ENCODE data around the gene MOB3B.

The MOB3B gene

GRCh38 chr9:27329291-27329690 is 200.3 kb downstream of the MOB3B start:
- no peak for DNase-seq

- no peak for DNase-seq
These were observed 201.1 kb downstream of the MOB3B start for GRCh38 chr9:27328483-27328882.

- DNase-seq: no peak
These were observed 218.4 kb downstream of the MOB3B start for GRCh38 chr9:27311184-27311583.

GRCh38 chr9:27310582-27310981 is 219.0 kb downstream of the MOB3B start:
- no peak for DNase-seq

GRCh38 chr9:27308691-27309390 is 220.8 kb downstream of the MOB3B start:
- no peak for DNase-seq

- DNase-seq: no peak
These were observed 225.1 kb downstream of the MOB3B start for GRCh38 chr9:27304521-27304920.

- DNase-seq: no peak
These were observed 226.4 kb downstream of the MOB3B start for GRCh38 chr9:27303219-27303618.

- DNase-seq: no peak
These were observed 232.6 kb downstream of the MOB3B start, which contains the start of gene EQTN for GRCh38 chr9:27297050-27297449. TSS of gene EQTN (minus strand) at chr9:27297150. CDS start at chr9:27297055, 95 bp downstream.

- DNase-seq: no peak
These were observed 235.6 kb downstream of the MOB3B start for GRCh38 chr9:27293996-27294395.

GRCh38 chr9:27292659-27293405 is 236.8 kb downstream of the MOB3B start:
- no peak for DNase-seq

GRCh38 chr9:27291292-27291691 is 238.3 kb downstream of the MOB3B start:
- DNase-seq: no peak

- no peak for DNase-seq
These were observed 247.3 kb downstream of the MOB3B start for GRCh38 chr9:27282269-27282668.

- no peak for DNase-seq
These were observed 248.8 kb downstream of the MOB3B start for GRCh38 chr9:27280860-27281259.

GRCh38 chr9:27280249-27280648 is 249.4 kb downstream of the MOB3B start:
- no peak for DNase-seq

GRCh38 chr9:27279611-27280010 is 250.0 kb downstream of the MOB3B start:
- DNase-seq: no peak

- DNase-seq: no peak
These were observed 251.2 kb downstream of the MOB3B start for GRCh38 chr9:27278374-27278773.

GRCh38 chr9:27276193-27277030 is 253.2 kb downstream of the MOB3B start:
- DNase-seq: no peak
